IPS-NIHi7 (cell line): Measurements from ENCODE around the gene ARL13A.
"Not testable (repeated sequence)": the region's sequence is repeated elsewhere in the genome, so short reads cannot be mapped to it uniquely, and the experiment has no call there.

Source experiments
- DNase-seq: peaks from one replicate; pipeline ENCODE4 v3.0.0; 2012; ENCODE audit warnings: mixed read lengths; ENCODE audit errors: extremely low spot score

ARL13A gene

DNA sequence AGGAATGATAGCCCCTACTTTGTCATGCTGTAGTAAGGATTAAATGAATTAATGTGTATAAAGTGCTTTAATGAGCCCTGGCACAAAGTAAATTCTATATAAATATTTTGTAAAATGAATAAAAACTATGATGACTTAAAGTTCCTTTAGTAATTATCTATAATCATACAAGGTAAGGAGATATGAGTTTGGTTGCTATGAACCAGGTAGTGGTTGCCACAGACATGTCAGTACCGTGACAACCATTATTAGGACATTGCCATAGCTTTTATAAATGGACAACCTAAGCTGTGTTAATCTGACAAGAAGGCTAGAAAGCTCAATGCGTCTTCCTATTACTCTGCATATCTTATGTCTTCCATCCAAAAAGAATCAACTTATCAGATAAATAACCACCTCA, at the start of gene ARL13A:
TSS of gene ARL13A (plus strand) at position 301 of the 400 bp plus-strand sequence. CDS start 3,982 bp downstream, outside the sequence.
- no peak for DNase-seq

- no peak for DNase-seq
Measured at GRCh38 chrX:100924375-100924774, 45.1 kb upstream of the ARL13A start.

GRCh38 chrX:100926453-100926852, 43.1 kb upstream of the ARL13A start:
- DNase-seq = no peak

- peak; percentile 76 for DNase-seq
Measured at GRCh38 chrX:100928660-100929613, 40.6 kb upstream of the ARL13A start, which contains the start of gene XKRX. Gene XKRX (minus strand): TSS chrX:100928917. CDS start chrX:100928304, 613 bp downstream.

DNA sequence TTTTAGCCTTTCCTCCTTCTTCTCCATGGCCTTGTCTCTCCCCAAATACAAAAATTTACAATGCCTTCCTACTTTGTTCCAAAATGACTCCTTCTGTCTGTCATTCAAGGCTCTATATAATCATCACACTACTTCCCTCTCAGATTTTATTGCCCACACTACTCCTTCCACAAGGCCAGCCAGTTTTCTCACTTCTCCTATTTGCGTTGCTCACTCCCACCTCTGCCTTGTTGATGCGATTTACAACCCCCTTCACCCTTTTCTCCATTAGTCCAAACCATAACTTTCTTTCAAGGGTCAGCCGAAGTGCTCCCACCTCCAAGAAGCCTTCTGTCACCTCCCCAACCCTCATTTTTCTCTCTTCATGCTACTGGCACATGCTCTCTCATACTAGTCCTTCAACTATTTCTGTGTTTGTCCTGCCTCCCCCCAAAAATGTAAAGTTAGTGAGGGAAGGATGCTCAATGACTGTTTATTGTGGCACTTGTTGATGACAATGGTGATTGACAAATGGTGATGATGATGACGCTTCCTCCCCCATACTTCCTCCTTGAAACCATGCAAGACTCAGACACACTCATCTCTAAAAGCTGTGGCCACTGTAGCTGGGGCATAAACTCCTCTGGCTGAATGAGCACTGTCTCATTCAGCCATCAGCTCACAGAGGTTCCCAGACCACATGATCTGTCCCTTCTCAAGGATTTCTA, 38.1 kb upstream of the ARL13A start:
- no peak for DNase-seq

GRCh38 chrX:100931925-100932285, 37.6 kb upstream of the ARL13A start:
- no peak for DNase-seq

DNA sequence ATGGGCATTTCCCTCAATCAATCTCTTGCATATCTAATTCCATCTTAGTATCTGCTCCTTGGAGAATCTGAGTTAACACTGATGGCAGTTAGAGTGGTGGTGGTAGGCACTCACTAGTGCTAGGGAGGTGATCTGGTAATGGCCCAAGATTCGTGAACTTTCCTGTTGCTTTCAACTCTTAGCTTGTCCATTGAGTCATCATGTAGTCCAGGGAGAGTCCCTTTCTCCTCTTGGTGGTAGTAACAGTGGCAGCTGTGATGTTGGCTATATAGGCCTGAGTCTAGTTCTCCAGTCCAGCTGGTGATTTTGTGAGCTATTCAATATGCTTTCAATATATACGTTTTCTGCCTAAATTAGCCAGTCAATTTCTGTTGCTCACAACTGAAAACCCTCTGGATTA, 33.7 kb upstream of the ARL13A start:
- DNase-seq = no peak

DNA sequence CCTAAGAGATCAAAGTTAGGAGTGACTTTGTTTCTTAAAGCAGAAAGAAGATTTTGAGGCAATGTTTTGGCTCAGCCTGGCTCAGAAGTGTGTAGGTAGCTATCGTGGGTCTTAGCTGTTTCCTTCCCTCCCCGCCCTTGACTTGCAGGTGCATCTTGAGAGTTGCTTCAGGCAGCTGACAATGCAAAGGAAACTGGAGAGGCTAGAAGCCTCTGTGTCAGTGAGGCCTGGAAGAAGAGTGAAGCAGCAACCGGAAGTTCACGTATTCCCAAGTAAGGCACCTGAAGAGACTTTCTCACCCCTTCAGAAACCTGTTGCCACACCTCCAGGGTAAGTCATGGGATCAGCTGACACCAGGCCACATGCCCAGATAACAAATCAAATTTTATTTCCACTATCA, 30.2 kb upstream of the ARL13A start:
- no peak for DNase-seq

DNA sequence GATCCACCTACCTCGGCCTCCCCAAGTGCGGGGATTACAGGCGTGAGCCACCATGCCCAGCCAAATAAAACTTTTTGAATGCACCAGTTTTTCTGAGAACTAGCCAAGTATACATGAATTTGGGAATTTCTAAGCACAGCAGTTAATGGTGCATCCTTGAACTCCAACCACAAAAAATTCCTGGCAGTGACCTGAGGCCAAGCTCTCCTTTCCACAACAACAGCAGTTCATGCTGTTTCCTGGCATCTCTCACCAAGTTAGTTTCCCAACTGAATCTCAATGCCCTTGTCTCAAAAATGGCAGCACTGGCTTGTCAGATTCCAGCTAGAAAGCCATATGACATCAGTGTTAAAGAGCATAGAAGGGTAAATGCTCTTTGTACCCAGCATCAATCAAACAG, 24.9 kb upstream of the ARL13A start:
- no peak for DNase-seq

GRCh38 chrX:100946299-100946927, 23.1 kb upstream of the ARL13A start:
- no peak for DNase-seq

DNA sequence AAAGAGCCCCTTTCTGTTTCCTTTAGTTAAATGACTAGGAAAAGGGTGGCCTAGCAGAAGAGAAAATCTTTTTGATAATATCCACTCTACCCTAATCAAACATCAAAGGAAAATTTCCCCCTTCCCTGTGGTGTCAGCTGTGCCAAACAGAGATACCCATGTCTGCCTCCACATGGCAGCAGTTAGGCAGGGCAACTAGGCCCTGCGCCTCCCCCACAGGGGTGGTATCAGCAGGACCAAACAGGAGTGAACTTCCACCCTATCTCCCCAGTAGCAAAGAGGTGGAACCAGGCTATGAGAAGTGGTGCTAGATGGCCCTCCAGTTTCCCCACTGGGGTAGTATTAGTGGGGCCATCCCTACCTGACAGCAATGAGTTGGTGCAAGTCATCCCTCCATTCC, 21.0 kb upstream of the ARL13A start:
- no peak for DNase-seq

DNA sequence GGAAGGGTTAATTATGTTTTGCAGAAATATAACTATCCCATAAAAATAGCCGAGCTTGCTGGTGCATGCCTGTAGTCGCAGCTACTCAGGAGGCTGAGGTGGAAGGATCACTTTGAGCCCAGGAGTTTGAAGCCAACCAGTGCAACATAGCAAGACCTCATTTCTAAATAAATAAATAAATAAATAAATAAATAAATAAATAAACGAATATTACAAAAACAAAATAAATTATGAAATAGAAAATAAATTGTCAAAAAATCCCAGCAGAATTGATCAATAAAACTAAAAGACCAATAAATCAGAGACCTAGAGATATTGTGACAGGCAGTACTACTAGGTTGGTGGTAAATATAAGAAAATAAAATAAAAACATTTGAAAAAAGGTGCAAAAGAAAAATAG, 6.7 kb upstream of the ARL13A start:
- no peak for DNase-seq

DNA sequence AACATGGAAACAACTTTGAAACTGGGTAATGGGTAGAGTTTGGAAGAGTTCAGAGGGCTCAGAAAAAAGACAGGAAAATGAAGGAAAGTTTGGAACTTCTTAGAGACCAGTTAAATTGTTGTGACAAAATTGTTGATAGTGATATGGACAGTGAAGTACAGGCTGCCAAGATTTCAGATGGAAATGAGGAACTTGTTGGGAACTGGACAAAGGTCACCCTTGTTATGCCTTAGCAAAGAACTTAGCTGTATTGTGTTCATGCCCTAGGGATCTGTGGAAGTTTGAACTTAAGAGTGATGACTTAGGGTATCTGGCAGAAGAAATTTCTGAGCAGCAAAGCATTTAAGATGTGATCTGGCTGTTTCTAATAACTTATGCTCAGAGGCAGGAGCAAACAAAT, 5.1 kb upstream of the ARL13A start:
- no peak for DNase-seq

- DNase-seq = no peak
Measured at GRCh38 chrX:100969936-100970335, 428 bp downstream of the ARL13A start.

DNA sequence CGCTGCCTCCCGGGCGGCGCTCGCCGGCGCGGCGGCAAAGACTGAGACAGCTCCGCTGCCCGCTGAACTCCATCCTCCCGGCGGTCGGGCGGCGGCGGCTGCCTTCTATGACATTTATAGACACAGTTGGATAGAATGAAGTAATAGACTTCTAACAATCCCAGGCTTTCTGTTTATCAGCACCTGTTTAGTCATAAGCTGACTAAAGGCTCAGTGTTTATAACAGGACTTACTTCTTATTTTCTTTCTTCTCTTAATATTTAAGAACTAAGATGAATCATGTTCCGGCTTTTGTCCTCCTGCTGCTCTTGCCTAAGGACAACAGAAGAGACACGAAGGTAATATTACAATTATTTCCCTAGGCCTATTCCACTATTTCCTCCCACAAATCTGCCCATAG, 3.9 kb downstream of the ARL13A start:
- no peak for DNase-seq

- no peak for DNase-seq
Measured at GRCh38 chrX:100975212-100975611, 5.7 kb downstream of the ARL13A start.

GRCh38 chrX:100976211-100976610, 6.7 kb downstream of the ARL13A start:
- DNase-seq = no peak

DNA sequence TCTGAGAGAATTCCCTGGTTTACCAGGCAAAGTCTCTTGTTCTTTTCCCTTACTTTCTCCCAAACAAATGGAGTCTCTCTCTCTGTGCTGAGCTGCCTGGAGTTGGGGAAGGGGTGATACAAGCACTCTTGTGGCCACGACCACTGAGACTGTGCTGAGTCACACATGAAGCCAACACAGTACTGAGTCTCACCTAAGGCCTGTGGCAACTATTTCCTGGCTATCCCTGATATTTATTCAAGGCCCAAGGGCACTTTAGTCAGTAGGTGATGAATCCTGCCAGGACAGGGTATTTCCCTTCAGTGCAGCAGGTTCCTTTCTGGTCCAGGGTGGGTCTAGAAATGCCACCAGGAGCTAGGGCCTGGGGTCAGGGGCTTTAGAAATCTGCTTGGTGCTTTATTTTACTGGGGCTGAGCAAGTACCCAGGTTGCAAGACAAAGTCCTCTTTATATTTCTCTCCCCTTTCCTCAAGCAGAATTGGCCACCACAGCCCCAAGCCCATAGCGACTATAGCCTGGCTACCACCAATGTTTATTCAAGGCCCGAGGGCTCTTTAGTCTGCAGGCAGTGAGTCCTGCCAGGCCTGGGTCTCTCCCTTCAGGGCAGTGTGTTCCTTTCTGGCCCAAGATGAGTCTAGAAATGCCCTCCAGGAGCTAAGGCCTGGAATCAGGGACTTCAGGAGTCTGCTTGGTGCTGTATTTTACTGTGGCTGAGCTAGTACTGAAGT, 10.5 kb downstream of the ARL13A start:
- DNase-seq = no peak

DNA sequence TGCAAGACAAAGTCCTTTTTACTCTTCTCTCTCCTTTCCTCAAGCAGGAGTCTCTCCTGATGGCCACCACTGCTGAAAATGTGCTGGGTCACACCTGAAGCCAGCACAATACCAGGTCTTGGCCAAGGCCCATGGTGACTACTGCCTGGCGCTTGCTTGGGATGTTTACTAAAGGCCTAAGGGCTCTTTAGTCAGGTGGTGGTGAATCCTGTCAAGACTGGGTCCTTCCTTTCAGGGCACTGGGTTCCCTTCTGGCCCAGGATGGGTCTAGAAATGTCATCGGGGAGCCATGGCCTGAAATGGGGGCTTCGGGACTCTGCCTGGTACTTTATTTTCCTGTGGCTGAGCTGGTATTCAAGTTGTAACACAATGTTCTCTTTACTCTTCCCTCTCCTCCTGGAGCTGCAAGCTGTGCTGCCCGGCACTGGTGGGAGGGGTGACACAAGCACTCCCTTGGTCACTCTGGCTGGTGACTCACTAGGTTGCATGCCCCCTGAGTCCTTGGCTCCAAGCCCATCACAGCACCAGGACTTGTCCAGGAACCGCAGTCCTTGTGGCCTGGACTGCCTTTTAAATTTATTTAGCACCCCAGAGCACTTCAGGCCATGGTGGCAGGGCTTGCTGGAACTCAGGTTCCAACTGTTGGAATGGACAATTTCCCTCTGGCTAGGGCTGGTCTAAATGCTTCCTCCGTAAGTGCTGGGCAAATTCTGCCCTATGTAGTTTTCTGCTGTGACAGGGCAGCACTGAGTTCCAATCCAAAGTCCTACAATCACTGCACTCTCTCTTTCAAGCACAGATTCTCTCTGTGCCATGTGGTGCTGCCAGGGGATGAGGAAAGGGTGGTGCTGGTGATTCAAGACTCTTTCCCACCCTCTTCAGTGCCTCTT, 11.3 kb downstream of the ARL13A start:
- no peak for DNase-seq

GRCh38 chrX:100981498-100981845, 12.0 kb downstream of the ARL13A start:
- not testable (repeated sequence) for DNase-seq

- DNase-seq = no peak
Measured at GRCh38 chrX:100984818-100985217, 15.3 kb downstream of the ARL13A start.
